Activated CD4-positive, alpha-beta T cell treated with anti-CD3 and anti-CD28 coated beads for 1 hour (primary cell): ENCODE data around the gene PRPSAP1.

Experiments
- DNase-seq: peaks from one replicate; pipeline ENCODE4 v3.0.0-alpha.2; 2020

PRPSAP1 gene

DNA sequence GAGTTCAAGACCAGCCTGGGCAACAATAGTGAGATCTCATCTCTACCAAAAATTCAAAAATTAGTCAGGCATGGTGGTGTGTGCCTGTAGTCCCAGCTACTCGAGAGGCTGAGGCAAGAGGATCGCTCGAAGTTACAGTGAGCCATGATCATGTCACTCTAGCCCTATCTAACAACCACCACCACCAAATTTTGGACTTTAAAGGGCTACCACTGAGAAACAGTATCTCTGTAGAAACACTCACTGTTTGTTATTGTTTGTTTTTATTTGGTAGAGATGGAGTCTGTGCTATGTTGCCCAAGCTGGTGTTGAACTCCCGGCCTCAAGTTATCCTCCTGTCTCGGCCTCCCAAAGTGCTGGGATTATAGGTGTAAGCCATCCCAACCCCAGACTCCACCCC lies 89.8 kb downstream of the PRPSAP1 start:
- DNase-seq: no peak

DNA sequence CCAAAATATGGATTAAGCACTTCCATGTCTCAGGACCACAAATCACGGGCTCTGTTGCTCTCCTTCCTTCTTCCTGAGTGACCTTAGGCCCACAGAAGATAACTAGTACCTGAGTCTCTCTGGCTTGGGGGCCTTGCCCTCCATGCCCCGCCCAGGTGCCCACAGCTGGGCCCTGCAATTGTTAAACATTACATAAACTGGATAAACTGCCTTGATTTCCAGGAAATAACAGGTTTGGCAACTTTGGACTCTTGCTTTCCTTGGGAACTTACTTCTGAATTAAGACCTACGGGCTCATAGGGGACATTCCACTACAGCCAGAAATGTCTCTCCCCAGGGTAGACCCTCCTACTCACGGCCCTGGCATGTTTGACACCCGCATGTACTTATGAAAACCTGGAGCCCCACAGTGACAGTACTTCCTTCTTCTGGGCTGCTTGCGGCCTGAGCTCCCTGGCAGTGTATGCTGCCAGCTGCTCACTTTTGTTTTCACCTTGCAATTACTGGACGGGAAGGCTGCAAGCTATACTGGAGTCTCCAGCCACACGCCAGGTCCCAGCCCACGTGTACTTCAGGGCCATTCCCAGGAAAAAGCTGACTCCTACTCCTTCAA lies 90.9 kb downstream of the PRPSAP1 start:
- no peak for DNase-seq

DNA sequence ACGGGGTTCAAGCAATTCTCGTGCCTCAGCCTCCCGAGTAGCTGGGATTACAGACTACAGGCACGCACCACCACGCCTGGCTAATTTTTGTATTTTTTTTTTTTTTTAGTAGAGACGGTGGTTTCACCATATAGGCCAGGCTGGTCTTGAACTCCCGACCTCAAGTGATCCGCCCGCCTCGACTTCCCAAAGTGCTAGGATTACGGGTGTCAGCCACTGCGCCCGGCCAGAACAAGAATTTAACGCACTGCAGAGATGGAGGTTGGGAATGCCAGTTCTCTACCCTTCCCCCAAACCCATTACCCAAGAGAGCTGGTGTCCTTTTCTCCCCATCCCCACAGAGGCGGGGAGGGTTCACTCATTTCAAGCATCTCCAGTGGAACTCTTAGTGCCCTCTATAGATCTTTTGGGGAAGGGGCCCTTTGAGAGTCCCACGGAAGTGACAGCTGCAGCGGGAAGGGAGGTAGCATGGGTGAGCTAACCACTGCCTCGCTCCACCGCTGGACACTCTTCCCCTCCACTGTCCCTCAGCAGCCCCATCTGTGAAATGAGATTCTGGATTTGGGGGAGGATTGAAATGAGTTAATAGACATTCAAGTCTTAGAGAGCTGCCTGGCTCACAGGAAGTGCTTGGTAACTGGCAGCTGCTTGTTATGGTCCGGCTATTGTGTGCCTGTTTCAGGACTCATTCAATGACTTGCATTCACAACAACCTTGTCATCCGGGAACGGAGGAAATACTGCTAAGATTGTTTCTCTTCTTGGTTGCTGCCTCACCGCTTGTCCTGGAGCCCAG lies 92.1 kb downstream of the PRPSAP1 start:
- DNase-seq: no peak

DNA sequence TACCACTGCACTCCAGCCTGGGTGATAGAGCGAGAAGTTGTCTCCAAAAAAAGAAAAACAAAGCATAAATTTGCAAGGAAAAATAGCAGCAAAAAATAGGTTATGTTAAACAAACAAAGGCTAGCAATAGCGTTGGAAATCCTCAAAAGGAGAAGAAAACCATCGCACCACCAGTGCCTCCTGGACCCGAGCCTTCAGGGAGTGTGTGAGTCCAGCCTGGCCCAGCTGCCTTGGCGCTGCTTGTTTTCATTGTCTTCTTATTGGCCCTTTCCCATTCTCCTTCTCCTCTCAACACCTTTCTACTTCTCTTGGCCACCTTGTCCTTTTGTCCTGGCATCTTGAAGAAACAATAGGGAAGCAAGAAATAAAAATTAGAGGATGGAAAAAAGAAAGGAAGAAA lies 93.0 kb downstream of the PRPSAP1 start:
- no peak for DNase-seq

DNA sequence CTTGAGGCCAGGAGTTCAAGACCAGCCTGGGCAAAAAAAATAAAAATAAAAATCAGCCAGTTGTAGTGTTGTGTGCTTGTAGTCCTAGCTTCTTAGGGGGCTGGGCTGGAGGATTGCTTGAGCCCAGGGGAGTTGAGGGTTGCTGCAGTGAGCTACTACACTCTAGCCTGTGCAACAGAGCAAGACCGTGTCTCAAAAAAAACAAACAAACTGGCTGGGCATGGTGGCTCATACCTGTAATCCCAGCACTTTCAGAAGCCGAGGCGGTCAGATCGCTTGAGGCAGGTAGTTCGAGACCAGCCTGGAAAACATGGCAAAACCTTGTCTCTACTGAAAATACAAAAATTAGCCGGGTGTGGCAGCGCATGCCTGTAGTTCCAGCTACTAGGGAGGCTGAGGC lies 93.5 kb downstream of the PRPSAP1 start:
- DNase-seq: no peak
